COLO668 (cell line): ENCODE measurements around the gene EID3.
"Not testable (repeated sequence)": the region's sequence is repeated elsewhere in the genome, so short reads cannot be mapped to it uniquely, and the experiment has no call there.

Experiments used
- DNase-seq: peaks from one replicate; lab custom pipeline; 2025; ENCODE audit not compliant: unreplicated experiment; lab: John Stamatoyannopoulos, UW

The EID3 gene

DNA sequence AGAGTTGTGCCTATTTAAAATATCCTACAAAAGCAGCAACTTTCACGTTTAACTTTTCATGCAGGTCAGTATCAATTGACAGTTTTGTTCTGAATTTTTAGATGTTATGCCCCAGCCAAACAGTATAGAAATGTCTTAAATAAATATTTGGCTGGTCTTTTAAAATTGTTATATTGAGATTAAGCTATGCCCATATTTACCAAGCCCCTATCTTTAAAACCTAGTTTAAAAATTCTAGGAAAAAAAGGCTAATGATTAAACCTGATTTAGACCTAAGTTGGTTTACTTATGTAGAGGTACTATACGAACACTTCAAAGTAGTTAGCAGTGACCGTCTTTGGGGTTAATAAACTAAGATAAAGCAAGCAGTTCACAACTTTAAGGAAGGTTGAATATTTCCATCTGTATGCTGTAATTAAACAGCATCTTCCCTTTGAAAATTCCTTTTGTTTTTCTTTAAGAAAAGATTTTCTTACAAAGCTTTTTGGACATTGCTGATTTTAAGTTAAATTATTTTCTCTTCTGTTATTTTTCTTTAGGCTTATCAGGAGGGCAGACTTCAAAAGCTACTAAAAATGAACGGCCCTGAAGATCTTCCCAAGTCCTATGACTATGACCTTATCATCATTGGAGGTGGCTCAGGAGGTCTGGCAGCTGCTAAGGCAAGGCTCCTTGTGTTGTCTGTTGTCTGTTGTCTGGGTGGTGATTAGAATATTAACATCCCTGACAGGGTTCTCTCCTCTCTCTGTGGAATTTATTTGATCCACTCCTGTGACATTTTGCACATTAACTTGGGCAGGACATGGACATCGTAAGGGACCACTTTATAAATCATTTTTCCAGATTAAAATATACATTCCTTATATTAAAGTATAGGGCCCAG, 7.5 kb downstream of the EID3 start:
- DNase-seq: no peak

DNA sequence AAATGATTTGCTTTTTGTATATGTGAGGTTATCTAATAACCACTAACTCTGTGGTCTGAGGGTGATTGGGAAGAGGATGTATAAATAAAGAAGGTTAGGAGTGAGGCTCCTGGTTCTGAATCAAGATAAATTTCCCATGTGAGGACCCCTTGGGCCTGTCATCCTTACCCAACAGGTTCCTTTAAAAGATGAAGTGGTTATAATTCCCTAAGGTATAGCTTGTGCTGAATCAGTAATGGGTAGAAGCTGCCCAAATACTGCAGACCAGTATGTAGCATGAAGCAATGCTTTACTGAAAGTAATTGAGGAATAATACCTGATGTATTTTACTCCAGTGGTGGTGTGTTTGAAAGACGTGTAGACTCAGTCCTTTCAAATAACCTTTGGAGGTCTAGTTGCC, 8.7 kb downstream of the EID3 start:
- no peak for DNase-seq

DNA sequence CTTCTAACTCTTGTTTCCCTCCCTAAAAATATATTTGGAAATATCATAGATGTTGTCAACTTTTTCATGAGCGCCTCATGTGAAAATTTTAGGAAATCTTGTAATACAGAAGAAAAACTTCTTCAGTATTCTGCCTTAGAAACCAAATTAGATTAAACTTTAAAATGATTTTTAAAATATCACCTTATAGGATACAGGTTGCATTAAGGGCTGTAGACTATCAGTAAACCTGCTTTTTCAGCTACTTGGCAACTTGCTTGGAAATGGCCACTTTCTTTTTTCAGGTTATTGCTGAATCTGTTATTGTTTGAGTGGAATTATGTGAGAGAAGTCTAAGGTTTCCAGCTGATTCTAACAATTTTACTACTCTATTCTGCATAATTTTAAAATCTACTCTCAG, 9.1 kb downstream of the EID3 start:
- no peak for DNase-seq

DNA sequence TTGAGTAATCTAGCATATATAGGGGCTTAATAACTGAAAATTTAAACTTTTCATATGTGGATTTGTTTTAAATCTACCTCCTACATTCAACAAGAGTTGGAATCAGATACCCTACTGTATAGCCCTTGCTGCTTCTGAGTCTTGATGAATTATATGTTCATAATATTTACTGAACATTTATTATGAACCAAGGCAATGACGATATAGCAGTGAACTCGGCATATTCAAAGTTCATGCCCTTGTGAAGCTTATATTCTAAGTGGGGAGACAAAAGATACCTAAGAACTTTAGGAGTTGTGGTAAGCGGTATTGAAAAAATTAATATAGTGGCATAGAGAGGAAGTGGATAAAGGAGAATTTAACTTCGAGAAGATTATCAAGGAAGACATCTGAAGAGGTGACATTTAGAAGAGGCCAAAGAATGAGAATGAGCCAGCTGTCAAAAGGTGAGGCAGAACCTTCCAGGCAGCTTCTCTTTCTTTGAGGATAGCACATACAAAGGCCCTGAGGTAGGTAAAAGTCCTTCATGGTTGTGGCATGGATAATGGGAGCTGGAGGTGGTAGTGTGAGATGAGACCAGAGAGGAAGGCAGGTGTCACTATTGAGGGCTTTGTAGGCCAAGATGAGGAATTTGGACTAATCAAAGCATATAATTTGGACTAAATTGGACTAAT, 10.2 kb downstream of the EID3 start:
- no peak for DNase-seq

DNA sequence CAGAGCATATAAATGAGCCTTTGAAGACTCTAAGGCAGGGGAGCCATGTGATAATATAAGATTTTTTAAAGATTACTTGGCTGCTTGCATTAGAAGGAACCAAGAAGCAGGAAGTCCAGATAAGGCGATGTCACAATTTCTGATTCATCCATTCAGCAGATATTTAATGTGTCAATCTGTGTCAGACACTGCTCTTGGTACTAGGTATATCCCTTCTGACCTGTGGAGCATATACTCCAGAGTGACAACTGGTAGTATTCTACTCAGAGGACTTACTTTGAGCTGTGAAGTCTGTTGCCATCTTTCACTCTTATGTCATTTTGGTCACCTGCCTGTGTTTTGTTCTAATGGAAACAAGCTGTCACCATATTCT, 10.7 kb downstream of the EID3 start:
- no peak for DNase-seq

DNA sequence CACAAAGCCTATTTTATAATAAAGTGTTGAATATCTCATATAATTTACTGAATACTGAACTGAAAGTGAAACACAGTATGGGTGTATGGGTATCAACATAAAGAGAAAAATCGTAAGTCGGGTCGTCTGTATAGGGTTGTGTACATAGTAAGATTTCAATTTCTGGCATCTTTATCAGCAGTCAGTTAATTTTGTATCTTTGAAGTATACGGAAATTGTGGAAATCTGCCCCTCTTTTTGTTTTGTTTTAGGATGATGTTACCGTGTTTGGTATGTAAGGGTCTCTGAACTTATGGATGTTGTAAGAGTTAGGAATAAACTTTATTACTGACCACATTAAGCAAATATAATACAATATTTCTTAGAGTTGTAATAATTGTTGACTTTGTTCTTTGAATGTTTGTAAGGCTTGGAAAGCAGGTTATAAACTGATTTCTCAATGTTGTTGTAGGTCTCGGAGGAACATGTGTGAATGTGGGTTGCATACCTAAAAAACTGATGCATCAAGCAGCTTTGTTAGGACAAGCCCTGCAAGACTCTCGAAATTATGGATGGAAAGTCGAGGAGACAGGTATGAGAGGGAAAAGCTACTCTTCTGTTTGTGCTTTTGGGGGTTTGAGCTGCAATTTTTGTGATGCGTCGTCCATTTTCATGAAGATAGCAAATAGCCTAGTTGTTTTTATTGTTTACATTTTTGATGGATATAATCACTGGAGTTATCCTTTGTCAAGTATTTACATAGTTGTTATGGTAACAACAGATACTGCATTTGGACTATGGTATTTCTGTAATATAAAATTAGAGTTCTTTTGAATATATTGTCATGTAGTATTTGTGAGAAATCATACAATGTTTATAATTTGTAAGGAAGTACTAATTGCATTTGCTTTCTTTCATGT, 12.0 kb downstream of the EID3 start:
- DNase-seq: no peak

DNA sequence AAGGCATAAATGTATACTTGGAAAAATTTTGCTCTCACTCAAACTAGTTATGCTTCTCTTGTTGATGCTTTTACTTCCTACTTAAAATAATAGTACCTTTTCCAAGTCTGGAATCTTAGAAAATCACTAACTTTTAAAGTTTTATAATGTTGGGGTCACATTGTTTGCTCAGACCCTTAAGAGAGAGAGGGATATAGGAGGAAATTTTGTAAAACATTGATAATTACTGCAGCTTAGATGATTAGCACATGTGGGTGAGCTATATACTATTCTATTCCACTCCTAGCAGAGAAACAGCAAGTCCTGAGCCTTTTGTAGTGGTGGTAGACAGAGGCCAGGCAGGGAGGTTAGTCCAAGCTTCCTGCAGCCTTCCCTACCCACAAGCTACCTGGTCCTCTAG, 13.4 kb downstream of the EID3 start:
- no peak for DNase-seq

DNA sequence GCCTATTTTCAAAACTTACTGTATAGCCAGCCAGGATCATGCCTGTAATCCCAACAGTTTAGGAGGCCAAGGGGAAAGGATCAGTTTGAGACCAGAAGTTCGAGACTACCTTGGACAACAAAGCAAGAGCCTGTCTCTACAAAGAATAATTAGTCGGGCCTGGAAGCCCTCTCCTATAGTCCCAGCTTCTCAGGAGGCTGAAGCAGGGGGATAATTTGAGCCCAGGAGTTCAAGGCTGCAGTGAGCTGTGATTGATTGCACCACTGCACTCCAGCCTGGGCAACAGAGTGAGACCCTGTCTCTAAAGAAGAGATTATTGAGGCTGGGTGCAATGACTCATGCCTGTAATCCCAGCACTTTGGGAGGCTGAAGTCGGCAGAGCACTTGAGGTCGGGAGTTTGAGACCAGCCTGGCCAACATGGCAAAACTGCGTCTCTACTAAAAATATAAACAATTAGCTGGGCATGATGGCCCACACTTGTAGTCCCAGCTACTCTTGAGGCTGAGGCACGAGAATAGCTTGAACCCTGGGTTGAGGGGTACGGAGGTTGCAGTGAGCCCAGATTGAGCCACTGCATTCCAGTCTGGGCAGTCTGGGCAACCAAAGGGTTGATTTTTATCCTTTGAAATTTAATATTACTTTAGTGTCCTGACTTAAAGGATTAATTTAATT, 14.1 kb downstream of the EID3 start:
- no peak for DNase-seq

DNA sequence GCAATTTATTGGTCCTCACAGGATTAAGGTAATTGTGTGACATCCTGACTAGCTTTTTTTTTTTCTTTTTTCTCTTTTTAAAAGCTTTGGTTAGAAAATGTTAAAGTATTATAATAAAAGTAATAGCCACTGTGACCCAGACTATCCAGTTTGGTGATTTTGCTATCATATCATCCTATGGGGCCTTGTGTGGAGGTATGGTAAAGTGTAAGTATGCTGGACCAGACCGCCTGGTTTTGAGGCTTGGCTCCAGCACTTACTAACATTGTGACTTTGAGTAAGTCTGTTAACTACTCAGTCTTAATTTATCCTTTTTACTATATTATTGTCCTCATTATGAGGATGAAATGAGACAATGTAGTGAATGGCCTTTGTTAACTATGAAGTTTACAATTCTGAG, 15.5 kb downstream of the EID3 start:
- no peak for DNase-seq

DNA sequence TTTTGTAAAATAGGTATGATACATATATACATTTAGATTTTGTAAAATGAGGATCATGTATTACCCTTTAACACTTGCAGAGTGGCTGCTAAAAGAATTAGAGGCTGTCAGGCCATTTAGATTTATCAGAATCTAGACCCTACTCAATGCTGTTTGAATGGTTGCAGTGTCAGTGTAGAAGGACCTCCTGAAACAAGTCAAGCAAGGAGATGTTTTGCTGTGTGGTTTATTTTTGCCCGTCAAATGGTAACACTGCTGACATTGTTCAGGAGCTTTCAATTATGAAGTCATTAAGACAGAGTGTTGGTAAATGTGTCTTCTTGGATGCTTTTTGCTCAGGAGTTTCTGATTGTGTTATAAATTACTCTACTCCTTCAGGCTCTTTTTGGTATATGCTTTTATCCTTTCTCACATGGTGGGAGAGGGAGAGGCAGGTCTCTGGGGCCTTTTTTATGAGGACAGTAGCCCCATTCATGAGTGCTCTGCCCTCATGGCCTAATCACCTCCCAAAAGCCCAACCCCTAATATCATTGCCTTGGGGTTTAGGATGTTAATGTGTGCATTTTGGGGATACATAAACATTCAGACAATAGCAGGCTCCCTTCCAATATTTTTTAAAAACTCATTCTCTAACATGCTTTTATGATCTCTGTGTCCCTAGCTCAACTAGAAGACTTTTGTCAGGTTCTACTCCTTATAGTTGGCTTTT, 16.5 kb downstream of the EID3 start:
- DNase-seq: no peak

DNA sequence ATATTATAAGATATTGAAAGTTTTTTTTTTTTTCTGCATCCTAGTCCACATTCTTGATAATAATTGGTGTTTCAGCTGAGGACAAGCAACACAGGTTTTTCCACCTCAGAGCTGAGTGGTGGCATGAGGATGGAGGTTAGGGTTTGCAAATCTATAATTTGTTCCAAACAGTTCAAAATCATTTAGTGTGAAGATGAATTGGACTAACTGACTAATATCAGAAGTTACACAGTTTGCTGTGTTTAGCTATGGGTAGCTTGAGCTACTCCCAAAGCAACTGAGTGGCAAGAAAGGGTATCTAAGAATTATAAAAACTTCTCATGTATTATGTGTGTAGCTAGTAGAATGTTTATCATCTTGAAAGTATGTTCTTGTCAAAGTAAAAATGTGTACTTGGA, 17.1 kb downstream of the EID3 start:
- DNase-seq: no peak

DNA sequence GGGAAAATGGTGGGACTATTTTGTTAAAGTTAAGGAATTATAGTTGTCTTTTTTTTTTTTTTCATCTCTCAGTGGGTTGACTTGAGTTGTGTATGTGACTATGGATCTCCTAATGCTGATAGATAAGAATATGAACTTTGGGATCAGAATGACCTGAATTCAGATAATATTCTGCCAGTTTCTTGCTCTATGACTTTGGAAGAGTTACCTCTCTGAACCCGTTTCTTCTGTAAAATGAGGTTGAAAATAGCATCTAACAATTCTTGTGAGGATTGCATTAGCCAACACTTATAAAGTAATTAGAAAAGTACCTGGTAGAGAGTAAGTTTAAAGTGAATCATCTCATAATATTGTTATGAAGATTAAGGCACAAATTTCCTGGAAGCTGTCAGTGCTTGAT, 18.4 kb downstream of the EID3 start:
- no peak for DNase-seq

DNA sequence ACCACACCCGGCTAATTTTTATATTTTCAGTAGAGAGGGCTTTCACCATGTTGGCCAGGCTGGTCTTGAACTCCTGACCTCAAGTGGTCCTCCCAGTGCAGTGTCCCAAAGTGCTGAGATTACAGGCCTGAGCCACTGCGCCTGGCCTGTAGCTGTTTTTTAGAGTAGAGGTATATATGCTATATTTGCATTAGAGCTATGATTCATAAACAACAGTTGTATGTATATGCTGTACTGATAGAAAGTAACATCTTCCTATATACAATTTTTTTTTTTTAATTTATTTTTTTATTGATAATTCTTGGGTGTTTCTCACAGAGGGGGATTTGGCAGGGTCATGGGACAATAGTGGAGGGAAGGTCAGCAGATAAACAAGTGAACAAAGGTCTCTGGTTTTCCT, 19.0 kb downstream of the EID3 start:
- not testable (repeated sequence) for DNase-seq

DNA sequence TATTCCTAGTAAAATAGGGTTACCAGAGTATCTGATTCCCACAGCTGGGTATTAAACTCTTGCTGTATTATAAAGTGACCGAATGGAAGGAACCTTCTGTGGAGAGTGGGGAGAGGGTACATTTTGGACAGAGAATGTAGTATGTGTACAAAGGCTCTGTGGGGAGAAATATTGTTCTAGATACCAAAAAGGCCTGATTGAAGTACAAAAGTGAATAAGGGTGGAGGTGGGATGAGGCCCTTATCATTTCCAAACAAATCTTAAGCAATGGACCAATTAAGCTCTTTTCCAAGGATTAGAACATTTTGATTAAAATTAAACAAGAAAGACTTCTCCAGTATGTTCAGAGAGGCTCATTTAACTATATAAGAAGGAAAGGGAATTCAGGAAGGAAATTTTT, 20.4 kb downstream of the EID3 start:
- no peak for DNase-seq

DNA sequence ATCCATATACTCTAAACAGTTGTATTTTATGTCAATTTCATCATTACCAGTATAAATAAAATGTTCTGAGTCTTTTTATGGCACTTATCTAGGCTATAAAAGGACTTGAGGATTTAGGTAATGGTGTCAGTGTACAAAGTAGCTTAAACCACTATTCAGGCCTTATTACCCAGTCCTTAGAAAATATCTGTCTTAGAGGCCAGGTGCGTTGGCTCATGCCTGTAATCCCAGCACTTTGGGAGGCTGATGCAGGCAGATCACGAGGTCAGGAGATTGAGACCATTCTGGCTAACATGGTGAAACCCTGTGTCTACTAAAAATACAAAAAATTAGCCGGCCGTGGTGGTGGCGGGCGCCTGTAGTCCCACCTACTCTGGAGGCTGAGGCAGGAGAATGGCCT, 24.7 kb downstream of the EID3 start:
- not testable (repeated sequence) for DNase-seq

DNA sequence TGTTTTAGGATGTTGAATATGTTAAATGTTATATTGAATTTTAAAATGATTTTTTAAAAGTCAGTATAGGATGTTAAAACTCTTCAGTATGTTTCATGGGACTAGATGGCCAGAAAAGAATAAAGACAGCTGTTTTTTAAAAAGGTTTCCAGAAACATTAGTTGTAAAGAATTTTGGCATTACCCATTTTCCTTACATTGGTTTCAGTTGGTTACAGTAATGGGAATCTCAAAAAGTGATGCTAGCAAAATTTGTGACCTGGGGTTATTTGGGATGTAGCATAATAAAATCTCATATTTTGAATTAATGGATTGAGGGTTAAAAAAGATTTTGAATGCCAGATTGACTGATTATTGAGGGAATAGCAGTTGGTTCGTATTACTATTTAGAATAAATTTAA, 25.3 kb downstream of the EID3 start:
- DNase-seq: no peak

DNA sequence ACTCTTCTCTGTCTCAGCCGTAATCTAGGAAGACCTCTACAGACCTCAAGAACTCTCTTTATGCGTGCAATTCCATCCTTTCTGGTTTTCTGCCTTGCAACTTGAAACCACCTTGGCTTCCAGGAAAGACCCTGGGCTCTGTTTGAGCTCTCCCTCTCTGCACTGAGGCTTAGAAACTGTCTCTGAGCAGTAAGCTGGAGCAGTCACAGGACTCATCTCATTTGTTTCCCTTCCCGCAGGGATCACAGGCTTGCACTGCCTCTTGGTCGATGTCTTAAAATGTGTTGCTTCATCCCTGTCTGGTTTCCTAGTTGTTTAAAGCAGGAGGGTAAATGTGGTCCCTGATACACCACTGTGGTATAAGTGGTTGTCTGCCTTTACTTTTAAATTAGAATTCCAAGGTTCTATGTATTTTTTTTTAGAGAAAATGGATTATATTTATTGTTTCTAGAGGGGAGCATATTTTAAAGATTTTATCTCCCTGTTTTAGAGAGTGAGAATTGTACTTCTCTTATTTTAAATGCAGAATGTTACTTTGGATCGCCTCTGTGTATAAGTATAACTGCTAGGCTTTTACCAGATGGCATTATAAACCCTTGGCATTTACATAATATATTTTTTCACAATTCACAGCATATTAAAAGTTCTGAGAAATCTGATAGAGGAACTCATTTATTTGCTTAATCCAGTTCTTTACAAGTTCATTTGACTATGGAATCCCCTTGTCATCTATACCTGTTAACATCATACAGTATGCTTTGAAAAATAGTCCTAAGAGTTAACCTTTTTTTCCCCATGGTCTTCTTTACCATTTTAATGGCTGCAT, 26.4 kb downstream of the EID3 start:
- DNase-seq: no peak

DNA sequence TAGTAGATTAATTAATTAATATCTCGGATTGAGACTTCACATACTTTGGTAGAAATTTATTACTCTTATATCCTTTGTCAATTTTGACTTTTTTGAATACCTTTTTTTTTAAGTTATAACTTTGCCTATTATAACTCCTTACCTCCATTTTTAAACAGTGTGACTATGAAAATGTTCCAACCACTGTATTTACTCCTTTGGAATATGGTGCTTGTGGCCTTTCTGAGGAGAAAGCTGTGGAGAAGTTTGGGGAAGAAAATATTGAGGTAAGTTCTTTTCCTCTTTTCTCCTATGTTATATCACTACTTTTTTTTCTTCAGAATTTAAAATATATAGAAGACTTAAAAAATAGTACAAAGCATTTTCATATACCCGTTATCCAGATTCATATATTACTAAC, 27.8 kb downstream of the EID3 start:
- DNase-seq: no peak

DNA sequence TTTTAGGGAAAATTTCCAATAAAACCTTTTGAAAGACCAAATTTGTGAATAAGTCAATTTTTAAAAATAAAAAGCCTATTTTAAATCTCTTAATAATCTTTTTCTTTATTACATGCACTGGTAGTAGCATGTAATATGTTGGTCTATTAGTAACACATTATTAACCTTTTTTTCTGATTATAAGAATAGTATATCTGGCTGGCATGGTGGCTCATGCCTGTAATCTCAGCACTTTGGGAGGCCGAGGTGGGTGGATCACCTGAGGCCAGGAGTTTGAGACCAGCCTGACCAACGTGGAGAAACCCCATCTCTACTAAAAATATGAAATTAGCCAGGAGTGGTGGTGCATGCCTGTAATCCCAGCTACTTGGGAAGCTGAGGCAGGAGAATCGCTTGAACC, 28.7 kb downstream of the EID3 start:
- DNase-seq: not testable (repeated sequence)
